HG02973 (cell line): ENCODE results near the gene KRTAP10-10.
"Not testable (repeated sequence)": the region's sequence is repeated elsewhere in the genome, so short reads cannot be mapped to it uniquely, and the experiment has no call there.

Experiments used
- ATAC-seq: cut with Tn5 transposase; IDR thresholded peaks from one replicate; pipeline ENCODE4 v1.9.1; 2021; ENCODE audit warnings: moderate library complexity; ENCODE audit not compliant: unreplicated experiment

Gene KRTAP10-10

GRCh38 chr21:44649521-44650100 lies 12.5 kb downstream of the KRTAP10-10 start:
- no peak for ATAC-seq

DNA sequence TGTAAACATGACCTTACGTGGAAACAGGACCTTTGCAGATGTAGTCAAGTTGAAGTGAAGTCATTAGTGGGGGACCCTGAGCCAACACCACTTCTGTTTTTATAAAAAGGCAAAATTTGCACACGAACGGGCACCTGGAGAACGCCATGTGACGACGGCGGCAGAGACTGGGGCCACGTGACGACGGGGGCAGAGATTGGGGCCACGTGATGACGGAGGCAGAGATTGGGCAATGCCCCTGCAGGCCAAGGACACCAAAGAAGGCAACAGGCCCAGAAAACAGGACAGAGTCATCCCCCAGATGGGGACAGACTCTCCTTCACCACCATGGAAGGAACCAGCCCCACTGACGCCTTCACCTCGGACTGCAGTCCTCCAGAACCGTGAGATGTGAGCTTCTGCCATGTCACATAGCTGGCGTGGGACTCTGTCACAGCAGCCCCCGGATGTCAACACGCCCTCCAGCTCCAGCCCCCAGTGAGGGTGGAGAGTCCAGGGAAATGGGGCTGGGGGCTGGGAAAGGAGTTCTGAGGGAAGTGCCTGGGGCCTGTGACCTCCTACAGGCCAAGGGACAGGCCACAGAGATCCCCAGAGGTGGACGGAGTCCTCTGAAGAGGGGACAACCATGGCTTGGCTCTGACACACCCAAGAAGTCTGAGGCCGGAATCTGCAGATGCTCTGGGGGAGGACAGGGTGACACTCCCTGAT lies 13.3 kb downstream of the KRTAP10-10 start:
- no peak for ATAC-seq

GRCh38 chr21:44650973-44651675 lies 14.0 kb downstream of the KRTAP10-10 start:
- no peak for ATAC-seq

DNA sequence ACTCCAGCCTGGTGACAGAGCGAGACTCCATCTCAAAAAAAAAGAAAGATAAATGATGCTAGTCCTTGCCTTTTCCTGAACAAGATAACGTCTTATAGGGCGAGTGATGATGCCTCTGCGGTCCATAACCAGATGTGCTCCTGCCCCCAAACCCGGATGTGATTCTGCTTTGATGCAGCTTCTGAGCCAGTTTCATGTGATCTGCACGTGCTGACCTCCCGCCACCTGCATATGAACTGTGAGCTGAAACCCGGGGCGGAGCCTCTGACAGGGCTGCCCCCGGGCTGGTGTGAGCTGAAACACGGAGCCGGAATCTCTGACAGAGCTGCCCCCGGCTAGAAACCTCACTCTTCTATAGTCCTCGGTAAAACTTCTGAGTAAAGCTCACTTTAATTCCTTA lies 16.0 kb downstream of the KRTAP10-10 start:
- no peak for ATAC-seq

DNA sequence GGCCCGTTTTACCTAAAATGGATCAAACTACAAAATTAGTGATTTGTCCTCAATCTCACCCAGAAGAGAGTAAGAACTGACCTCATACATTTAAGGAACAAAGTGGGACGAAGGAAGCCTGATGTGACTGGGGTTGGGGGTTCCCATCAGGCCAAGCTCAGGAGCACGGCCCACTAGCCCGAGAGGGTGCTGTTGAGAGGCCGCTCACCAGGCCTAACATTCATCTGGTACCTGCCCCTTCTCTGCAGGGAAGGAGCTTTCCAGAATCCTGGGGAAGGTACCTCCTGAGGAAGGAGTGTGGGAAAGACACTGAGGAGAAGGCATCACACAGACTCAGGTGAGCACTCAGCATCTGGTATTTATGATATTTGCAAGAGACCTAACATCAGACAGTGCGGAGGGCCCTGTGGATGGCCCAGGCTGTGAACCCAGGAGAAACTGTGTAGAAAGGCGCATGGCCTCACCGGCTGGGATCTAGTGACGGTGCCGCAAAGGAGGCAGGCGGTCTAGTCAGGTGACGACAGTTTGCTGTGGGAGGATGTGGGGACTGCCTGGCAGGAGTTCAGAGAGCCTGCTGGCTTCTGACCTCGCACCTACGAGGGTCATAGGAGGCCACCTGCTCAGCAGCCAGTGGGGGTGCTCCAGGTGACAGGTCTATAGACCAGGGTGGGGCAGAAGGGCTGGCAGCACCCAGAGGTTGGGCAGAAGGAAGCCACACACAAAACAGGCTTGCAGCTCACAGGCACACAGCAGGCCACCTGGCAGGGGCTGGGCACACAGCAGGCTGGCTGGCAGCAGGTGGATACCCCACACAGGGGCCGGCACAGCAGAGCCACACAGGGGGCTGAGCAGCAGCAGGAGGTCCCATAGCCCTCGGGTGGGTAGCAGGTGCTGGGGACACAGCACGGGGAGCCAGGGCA lies 16.8 kb downstream of the KRTAP10-10 start:
- no peak for ATAC-seq

DNA sequence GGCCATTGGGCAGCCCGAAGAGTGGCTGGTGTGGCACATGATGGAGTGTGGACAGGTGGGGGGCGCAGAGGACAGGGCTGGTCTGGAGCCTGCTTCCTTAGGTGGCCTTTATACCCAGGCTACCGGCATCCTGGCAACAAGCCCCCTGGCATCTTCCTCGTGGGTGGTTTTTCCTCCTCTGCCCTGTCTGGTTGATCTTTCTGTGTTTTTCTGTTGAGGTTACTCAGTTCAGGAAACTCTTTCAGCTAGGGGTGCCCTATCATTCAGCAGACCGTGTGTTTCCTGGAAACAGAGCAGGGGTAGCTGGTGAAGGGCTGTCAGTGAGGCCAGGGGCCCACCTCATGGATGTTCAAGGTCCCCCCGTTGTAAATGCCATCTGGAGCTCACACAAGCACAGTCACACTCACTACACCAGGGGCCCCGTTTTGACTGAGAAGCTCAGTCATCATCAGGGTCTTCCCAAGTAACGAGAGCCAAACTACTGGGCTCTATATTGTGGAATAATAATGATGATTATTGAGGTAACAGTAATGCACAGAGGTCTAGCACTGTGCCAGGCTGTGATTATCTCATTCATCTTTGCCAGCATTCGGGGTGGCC lies 17.5 kb downstream of the KRTAP10-10 start, which contains the start of gene KRTAP12-4:
TSS of gene KRTAP12-4 (minus strand) at position 84 of the 600 bp plus-strand sequence. CDS start at position 39, 45 bp downstream.
- ATAC-seq: no peak

- ATAC-seq: no peak
Measured at GRCh38 chr21:44656868-44657267, 19.7 kb downstream of the KRTAP10-10 start.

- ATAC-seq: no peak
Measured at GRCh38 chr21:44657635-44658540, 20.7 kb downstream of the KRTAP10-10 start, which contains the start of gene KRTAP12-3. KRTAP12-3 (plus strand) TSS chr21:44657932; CDS start chr21:44657980, 48 bp downstream.

DNA sequence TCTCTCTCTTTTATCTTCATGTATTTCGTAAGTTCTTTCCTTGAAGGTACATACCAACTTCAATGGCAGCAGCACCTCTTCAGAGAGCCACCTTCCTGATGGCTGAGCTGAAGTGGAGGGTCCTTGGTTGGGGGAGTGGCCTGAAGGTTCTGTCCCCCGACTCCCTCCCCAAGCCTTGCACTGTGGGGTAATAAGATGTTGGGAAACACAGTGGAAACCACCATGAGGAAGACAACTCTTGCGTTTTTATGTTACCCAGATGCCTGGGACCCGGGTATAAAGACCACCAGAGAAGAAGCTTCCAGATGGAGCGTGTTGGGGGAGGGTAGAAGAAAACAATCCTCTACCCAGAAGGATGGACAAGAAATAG lies 21.4 kb downstream of the KRTAP10-10 start:
- ATAC-seq: no peak

DNA sequence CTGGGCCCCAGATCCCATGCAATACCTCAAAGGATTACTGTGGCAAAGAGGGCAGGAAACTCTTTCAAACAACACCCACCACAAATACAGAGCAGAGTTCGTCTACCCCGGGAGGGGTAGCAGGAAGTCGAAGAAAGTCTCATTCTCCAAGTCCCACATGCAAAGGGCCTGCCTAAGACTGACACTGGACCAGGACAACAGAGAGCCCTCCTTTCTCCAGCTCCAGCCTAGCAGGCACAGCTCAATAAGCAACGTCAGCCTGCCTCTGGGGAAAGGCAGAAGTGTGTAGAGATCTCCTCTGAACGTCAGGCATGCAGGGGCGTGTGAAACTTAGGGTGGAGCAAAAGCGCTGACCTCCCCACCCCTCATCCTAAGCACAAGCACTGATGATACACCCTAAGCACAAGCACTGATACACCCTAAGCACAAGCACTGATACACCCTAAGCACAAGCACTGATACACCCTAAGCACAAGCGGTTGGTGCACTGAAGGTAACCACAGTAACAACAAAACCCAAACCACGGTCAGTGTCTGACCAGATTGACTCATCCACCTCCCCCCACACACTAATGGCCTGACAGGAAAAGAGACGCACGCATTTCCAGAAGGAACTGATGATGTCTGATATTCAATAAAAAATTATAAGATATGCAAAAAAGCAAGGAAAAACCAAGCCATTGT lies 21.9 kb downstream of the KRTAP10-10 start:
- ATAC-seq: no peak

GRCh38 chr21:44661567-44661966 lies 24.4 kb downstream of the KRTAP10-10 start:
- ATAC-seq: not testable (repeated sequence)

DNA sequence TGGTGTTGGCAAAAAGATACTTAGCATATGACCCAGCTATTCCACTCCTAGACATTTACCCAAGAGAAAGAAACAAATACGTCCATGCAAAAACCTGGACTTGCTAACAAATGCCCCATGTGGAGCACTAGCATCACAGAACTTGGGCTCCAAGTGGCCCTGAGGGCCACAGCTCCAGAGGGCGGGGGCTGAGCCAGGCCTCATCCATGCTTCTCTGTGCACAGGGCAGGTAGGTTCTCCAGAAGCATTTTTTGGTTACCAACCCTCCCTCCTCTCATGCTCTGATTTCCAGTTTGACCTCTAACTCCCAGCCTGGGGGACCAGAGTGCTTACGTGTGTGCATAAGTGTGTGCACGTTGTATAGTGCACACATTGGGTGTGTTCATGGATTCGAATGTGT lies 27.5 kb downstream of the KRTAP10-10 start:
- no peak for ATAC-seq

DNA sequence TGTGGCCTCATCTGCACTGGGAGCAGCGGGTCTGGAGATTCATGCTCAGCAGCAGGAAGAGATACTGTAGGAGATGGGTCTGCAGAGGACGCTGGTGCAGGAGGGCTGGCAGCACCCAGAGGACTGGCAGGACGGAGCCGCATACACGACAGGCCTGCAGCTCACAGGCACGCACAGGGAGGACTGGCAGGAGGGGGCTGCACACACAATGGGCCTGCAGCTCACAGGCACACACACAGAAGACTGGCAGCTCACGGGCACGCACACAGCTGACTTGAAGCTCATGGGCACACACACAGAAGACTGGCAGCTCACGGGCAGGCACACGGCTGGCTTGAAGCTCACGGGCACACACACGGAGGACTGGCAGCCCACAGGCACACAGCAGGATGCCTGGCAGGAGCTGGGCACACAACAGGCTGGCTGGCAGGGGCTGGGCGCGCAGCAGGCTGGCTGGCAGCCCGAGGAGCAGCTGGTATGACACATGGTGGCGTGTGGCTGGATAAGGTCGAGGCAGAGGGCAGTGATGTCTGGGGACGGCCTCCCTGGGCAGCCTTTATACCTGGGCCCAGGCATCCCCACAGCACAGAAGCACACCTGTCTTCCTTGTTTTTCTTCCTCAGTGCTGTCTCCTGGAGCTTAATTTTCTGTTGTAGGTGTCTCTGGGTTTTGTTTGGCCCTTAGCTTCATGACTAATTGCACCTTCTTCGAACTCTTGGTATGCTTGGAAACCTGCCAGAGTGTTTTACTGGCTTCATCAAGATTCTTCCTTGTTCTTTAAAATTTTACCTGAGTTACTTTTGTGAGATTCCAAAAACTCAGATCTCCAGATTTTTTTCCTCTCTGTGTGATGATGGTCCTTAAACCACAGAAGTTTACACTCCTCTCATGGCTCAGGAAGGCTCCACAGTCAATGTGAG lies 29.5 kb downstream of the KRTAP10-10 start, which contains the start of gene KRTAP12-2:
TSS of gene KRTAP12-2 (minus strand) at position 527 of the 920 bp plus-strand sequence. CDS start at position 486, 41 bp downstream.
- ATAC-seq: no peak

DNA sequence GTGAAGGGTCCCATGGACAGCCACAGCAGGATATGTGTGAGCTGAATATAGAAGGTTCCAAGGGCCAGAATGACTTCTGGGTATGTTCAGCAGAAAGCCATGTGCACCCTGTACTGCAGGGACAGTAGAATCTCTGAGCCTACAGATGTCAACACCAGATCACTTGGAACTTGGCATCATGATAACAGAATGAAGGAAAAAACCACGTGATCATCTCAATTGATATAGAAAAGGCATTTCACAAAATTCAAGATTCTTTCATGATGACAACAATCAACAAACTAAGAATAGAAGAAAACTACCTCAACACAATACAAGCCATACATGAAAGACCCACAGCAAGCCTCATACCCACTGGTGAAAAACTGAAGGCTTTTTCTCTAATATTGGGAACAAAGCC lies 30.5 kb downstream of the KRTAP10-10 start:
- no peak for ATAC-seq

GRCh38 chr21:44670642-44671432 lies 33.7 kb downstream of the KRTAP10-10 start:
- ATAC-seq: no peak

DNA sequence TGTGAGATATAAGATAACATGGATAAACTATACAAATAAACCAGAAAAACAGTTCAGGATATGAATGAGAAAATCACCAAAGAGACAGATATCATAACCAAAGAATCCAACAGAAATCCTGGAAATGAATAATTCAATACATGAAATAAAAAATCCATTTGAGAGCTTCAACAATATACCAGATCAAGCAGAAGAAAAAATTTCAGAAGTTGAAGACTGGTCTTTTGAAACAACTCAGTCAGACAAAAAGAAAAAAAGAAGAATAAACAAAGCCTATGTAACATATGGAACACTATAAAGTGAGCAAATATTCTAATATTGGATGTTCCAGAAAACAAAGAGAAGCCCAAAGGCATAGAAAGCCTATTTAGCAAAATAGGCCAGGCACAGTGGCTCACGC lies 34.8 kb downstream of the KRTAP10-10 start:
- no peak for ATAC-seq

DNA sequence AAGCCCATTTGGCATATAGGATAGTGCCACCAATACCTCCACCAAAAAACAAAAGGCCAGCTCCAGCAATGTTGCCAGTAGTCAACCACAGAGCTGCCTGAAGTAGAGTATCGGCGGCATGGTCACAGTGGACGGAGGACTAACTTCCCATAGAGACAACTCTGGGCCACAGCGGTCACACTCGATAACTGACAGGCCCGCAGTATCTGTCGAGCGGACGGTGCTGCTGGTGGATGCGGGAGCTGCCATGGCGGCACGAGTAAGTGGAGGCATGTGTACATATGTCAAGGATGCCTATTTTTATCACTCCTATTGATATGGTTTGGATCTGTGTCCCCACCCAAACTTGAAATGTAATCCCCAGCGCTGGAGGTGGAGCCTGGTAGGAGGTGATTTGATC lies 40.7 kb downstream of the KRTAP10-10 start:
- ATAC-seq: no peak
